ENCODE measurements around the gene SNX8.

SNX8 gene

DNA sequence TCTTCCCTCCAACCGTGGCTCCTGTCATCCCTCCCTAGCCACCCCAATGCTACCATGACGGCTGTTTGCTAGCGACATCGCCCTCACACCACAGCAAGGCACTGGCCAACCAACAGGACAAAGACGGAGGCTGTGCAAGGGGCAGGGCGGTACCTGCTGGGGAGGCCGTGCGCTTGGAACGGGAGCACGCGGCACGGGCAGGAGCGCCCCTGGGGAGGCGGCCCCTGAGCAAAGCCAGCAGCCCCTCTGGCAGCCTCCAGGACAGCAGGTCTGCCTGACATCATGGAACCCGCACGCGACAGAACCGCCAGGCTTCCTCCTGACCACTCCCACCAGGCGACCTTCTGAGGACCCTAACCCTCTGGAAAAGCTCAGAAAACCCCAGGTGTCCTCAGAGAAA, 94.2 kb downstream of the SNX8 start:
- no peak for DNase-seq (ENCODE audit: low read depth)

DNA sequence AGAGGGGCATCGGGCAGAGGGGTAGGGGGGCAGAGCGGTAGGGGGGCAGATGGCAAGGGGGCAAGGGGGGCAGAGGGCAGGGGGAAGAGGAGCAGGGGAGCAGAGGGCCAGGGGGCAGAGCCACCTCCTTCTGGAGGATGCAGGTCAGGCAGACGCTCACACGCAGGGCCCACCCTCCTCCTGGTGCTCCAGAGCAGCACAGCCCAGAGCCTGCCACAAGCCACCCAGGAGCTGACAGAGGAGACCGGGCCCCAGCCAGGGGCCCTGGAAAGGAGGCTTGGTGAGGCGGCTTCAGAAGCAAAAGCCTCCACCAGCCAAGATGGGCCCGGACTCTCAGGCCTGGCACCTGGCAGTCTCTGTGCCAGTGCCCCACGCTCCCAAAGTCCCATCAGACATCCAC, 94.6 kb downstream of the SNX8 start:
- DNase-seq (ENCODE audit: low read depth), result no peak

DNA sequence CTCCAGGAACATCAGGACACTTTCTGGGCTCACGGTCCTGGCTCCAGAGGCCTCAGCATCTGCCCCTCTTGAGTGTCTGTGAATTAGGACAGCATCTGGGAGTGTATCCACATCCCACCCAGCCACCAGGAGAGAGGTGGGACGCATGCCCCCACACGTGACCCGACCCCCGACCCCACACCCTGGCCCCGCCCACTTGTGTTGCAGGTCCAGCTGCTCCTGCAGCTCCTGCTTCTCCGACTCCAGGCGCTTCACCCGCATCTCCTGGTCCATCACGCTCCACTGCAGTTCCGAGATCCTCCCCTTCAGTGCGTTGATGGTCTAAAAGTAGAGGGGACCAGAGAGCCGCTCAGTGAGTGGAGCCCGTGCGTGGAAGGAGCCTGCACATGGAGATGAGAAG, 95.1 kb downstream of the SNX8 start:
- no peak for DNase-seq (ENCODE audit: low read depth)

DNA sequence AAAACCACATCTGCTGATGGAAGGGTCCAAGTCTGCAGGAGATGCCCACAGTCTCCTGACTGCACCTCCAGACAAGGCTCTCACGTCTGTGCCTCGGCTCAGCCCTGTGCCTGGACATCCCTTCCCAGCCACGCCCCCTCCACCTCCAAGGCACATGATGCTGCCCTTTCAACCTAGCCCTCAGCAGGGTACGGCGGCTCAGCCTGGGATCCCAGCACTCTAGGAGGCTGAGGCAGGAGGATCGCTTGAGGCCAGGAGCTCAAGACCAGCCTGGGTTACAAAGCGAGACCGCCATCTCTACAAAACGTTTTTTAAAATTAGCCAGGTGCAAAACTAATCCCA, 95.8 kb downstream of the SNX8 start:
- DNase-seq (ENCODE audit: low read depth), result no peak

DNA sequence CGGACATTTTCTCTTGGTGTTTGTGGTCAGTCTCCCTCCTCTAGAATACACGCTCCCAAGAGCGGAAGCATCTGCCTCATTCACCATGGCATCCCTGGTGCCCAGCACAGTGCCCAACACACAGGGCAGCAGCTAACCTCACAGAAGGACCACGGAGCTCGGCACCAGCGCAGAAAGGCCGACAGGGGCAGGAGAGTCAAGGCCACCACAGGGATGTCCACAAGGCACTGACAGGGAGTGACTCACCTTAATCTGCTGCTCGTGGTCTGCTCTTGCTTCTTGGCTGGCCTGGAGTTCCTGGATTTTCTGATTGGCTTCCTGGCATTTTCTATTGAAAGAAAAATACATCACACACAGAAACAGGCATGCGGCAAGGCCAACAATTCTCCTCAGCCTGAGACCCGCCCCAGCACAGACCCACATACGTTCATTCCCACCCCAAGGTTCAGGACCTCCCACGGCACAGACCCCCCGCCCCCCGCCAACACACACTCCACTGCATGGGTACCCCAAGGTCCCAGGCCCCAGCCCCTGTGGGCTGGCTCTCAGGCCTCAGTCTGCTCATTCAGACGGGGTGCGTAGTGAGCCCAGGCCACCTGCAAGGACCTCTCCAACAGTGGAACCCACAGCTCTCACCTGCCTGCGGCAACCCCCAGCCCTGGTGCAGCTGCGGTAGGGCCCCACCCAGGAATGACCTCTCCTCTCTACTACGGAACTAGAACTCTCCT, 96.4 kb downstream of the SNX8 start:
- no peak for DNase-seq (ENCODE audit: low read depth)

DNA sequence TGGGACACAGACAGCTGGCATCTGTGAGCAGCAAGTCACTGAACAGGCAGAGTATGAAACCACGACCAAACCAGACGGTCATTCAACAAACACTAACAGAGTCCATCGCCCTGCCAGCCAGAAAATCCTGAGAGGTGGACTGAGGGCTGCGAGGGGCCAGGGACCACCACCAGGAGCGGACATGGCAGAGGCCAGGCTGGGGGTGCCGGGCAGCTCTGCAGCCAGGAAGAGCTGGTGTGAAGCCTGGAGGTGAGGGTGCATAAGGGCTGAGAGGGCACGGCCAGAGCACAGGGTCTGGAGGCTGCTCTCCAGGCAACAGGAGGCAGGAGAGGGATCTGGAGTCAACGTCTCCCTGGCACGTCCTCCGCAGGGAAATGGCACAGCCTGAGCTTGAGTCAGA, 97.0 kb downstream of the SNX8 start:
- DNase-seq (ENCODE audit: low read depth), result no peak

DNA sequence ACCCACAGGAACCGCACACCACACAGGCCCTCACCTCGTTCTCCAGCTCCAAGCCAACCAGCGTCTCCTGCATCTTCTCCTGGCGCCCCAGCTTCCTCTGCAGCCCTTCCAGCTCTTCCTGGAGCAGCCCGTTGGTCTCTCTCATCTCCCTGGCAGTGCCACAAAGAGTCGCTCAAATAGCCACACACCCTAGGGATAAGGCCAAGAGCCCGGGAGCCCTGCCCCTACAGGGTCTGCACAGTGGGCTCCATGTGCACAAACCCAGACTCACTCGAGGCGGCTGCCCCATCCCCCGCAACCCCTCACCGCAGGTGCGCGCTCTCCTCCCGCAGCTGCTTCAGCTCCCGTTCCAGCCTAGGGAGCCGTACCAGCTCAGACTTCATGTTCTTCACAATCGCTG, 98.4 kb downstream of the SNX8 start:
- no peak for DNase-seq (ENCODE audit: low read depth)

DNA sequence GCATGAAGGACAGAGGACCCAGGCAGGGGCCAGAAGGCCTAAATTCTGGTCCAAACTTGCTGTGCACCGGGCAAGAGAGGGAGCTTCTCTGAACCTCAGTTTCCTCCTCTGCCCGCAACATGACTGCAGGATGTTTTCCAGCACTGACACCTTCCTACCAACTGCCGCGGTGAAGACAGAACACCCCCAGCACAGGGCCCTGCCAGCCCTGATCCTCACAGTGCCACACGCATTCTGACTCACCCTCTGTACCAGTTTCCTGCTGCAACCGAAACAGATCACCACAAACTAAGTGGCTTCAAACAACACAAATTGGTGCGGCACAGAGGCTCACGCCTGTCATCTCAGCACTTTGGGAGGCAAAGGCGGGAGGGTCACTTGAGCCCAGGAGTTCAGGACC, 99.6 kb downstream of the SNX8 start:
- DNase-seq (ENCODE audit: low read depth), result no peak

DNA sequence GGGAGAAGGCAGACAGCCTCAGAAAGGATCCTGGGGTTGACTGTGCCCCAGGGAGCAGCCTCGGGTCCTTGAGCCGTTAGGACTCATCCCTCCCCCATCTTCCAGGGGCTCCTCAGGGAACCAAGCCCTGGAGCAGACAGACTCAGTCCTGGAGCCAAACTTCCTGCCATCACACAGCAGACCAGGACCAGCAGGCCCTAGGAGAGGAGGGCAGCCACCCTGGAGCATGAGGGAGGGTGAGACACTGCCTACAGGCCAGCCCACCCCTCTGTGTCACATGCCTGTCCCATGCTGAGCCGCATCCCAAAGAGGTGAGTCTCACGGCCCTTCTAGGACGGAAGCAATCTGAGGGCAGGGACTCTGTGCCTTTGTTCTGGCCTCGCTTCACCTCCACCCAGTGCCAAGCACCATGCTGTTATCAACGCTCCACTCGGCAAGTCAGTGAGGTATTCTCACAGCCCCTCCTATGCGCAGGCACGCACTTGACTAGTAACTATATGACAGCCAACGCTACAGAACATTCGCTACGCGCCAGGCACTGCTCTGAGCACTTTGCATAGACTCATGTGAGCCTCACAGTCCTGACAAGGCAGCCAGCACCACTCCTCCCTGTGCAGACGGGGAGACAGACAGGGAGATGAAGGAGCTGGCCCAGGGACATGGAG, 100.6 kb downstream of the SNX8 start:
- no peak for DNase-seq (ENCODE audit: low read depth)

DNA sequence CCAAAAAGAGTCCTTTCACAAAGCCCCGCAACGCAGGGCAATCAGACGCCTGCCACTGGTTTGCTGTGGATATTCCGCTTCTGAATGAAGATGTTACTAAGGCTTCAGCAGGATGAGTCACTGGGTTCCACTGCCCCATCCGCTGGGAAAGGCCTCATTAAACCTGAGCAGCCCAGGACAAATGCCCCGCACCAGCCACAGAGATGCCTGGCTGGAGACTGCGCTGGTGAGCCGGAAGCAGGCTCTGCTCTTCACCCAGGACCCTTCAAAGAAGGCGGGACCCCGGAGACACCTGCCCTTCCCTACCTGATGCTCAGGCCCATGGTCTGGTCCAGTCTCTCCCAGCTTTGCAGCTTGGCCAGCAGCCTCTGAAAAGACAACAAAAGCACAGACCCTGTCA, 101.3 kb downstream of the SNX8 start:
- no peak for DNase-seq (ENCODE audit: low read depth)

DNA sequence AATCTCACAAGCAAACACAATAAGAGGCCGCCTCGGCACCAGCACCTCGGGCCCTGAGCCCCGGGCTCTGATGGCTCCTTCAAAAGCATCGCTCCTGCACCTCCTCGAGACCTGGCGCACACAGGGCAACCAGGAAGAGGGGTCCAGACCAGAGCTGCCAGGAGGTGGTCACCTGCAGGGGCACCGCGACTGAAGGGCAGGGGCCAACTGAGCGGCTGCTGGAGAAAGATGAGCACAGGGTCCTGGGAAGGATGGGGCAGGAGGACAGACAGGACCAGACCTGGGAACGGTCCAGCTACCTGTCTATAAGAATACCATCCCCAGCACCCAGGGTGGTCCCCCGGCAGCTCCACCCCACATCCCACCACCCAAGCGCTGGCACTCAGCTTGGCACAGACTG, 102.3 kb downstream of the SNX8 start:
- no peak for DNase-seq (ENCODE audit: low read depth)

DNA sequence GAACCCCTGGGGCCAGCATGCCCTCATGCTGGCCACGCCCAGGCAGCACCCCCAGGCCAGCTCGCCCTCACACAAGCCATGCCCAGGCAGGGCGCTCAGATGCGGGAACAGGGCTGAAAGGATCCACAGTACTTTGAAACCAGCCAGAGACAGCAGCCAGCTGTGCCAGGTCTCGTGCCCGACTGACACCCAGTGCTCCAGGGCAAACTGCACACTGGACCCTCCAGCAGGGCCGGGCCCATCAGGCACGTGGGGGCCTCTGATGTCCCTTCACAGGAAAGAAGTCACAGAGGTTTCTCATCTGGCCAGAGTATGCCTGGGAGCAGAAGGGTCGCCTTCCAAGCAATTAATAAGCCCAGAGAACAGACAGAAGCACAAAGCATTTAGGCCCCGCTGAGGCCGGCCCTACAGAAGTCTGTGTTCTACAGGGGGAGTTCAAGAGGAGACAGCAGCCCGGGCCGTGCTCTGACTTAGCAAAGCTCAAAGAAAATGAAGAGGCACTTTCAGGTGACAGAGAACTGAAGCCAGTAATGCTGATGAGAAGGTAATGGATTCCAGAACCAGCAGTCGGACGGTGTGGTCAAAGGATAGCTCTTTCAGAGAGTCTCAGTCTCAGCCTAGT, 102.9 kb downstream of the SNX8 start:
- no peak for DNase-seq (ENCODE audit: low read depth)

DNA sequence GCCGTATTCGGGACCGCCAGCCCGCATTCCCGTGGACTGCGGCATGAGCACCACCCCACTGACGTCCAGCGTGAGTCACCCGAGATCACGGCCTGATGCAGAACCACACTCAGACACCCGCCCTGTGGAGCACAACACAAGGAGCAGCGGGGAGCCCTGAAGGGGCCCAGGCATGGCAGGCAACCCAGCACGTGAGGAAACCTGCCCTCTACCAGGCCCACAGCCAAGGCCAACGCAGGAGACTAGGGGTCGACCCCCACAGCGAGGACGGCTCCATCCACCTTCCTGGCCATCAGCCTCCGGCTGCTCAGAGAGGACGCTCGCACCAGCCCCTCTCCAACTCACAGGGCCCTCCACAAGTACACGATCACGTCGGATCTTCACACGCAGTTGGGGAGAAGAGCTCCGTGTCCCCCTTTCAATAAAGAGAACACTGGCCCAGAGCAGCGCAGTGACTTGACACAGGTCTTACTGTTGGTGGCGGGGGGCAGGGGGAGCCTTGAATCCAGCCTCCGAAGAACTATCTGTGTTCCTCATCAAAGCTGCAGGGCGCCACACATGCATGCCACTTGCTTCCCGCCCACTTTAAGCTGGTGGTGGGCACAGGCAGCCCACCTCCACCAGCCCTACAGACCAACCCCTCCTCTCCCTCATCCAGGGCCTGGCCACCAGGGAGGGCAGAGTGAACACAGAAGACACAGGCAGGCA, 103.5 kb downstream of the SNX8 start:
- no peak for DNase-seq (ENCODE audit: low read depth)

DNA sequence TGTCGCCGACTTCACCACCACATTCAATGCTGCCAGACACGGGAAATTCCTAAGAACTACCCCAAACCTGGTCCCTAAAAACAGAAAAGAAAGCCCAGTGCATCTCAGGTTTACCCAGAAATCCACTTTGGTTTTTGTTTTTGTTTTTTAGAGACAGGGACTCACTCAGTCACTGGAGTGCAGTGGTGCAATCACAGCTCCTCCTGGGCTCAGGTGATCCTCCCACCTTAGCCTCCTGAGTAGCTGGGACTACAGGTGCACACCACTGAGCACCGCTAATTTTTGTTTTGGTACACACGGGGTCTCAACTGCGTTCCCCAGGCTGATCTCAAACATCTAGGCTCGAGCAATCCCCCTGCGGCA, 104.3 kb downstream of the SNX8 start:
- no peak for DNase-seq (ENCODE audit: low read depth)

DNA sequence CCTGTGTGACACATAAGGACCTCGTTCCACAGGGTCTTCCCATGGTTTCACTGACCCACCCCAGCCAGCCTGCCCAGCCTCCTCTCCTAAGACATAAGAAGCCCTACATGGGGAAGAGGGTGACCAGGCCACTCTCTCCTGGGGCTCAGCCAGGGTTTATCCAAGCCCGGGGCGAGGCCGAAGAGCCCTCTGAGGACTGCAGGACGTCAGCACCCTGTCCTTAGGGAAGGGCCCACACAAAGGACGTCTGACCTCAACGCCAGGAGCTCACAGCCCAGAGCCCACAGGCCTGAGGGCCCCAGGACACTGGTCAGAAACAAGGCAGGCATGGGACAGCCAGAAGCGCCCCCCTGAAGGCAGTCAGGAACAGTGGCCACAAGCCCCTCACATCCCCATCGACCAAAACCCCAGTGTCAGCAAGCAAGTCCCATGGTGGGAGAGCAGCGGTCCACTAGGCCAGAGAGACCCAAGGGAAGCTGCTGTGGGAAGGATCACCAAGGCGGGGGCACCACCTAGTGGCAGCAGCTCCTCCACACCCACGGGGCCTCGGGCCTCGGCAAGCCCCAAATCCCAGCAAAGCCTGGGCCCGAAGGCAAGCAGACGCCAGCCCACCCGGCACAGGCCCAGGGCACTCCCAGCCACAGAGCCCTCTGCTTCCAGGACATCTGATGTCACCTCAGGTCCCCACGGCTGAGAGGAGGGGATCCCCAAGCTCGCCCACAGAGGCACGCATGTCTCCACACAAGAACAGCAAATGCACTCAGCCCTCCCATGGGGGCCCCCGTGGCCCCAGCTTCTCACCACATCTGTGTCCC, 104.9 kb downstream of the SNX8 start:
- peak; percentile 15 for DNase-seq (ENCODE audit: low read depth)

DNA sequence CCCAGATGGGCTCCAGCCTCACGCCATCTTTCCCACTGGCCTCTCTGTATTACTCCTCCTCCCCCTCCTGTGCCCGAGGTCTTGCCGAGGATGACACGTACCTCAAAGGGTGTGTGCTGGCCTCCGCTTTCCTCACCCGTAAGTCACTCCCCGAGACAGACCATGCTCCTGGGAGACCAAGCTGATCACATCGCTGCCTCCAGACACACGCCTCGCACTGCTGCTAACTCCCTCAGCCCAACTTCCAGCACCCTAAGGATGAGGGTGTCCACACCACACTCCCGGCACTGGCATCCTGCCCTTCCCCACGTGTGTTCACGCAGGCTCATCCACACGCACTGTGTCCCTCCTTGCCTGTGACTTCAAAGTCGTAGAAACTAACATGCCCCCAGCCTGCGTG, 105.5 kb downstream of the SNX8 start:
- DNase-seq (ENCODE audit: low read depth), result no peak

DNA sequence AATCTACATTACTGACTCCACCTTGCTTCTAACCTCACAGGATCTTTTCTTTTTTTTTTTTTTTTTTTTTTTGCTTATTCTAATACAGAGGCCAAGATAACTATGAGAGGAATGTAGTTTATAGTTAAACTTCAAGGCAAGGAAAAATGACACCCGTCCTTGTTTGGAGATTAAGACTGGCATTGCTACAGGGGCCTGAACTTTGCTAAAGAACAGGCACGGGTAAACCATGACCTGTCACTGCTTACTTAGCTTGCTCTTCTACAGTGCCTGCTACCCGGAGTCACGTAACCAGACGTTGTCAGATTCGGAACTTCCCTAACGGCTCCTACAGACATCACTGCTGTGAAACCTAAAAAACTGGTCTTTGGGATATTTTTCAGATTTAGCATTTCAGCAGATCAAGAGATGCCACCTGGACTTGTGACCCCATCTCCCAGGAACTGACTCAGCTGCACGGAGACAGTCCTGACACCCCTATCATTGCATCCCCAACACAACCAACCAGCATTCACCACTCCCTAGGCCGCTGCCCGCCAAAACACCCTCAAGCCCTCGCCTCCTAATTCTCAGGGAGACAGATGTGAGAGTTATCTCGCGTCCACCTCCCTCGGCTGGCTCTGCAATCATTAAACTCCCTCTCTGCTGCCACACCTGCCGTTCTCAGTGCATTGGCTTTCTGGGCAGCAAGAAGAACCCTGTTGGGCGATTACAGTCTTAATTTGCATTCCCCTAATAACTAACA, 109.0 kb downstream of the SNX8 start:
- no peak for DNase-seq (ENCODE audit: low read depth)

DNA sequence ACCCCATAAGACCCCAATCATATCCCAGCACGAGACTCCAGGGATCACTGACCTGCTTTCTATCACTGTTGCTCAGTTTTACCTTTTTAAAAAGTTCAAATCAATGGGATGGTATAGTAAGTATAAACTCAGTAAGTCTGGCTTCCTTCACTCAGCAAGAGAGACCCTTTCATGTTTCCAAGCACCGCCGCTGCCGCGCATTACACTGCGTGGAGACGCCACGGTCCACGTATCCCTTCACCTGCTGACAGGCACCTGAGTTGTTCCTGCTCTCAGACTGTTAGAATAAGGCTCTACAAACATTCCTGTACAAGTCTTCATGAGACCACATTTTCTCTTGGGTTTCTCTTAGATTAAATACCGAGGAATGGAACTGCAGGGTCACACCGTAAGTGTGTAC, 109.8 kb downstream of the SNX8 start:
- no peak for DNase-seq (ENCODE audit: low read depth)

DNA sequence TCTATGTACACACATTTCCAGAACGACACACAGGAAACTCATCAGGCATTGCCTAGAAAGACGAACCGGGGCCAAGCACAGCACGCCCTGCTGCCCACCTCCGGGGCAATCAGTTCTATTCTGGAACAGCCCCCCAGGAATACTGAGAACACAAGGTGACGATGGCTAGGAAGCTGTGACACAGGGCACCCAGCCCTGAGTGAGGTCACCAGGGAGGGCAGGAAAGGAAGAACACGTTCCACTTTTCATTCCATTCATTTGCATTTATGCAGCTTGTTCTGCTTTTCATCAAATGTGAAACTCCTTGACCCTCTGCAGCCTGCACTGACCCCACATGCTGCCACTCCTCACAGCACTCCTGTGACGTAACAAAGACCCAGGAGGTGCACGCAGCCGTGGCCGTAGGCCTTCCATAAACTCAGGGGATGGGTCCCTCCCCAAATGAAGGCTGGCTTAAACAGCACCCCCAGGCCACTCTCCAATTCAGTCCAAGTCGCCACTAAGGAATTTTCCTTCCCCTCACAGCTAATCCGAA, 110.4 kb downstream of the SNX8 start:
- no peak for DNase-seq (ENCODE audit: low read depth)

DNA sequence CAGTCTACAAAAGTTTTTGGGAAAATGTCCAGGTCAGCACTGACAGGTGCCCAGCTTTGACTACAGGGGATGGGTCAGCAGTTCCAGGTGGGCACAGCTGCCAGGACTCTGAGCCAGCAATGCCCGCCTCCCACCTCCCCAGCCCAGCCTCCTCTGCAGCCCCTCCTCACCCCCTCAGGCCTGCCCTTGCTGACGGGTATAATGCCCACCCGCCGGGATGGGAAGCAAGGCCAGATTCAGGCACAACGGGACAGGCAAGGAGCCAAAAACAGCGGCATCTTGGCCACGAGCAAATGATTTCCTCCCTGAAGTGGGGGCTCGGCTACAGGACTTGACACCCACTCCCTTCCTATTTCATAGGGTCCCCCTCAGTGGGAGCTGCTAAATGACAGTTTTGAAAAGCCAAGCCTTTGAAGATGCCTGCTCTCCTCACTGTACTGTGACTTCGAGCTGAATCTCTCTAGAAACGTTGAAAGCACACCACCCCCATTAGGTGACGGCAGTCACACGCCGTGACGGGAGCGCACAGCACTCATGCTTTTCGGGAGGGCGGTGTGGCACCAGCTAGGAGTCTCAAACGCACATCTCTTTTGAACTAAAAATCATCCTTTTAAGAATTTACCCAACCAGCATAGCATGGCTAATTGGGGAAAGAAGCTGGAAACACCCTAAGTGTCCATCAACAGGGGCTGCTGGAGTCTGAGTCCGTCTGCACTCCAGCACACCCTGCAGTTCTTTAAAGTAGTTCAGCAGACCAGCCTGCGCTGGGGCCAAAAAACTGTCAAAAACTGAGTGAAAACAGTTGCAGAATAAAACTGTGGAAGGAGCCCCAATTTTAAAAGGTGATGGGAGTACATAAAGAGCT, 111.1 kb downstream of the SNX8 start:
- no peak for DNase-seq (ENCODE audit: low read depth)

Data from activated T-cell treated with anti-CD3 and anti-CD28 coated beads for 48 hours (primary cell).